ENCODE results near the gene EPX.

The EPX gene

GRCh38 chr17:58187063-58187462 is 5.5 kb upstream of the EPX start:
- DNase-seq = no peak

DNA sequence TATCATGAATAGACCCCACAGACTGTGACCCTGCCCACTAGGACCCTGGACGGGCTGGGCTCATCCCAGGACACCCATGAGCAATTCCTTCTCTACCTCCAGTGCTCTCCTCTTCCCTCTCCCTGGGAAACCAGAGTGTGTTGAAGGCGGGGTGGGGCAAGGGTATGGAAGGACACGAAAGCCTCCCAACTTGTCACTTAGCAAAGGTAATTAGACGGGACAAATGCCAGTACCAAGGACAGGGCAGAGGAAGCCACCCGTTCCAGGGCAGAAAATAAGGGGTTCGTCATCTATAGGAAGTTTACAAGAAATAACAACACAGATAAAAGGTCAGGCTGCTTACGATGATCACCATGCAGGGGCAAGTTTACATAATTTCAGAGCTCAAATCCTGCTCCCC is 4.9 kb upstream of the EPX start:
- DNase-seq = no peak

- DNase-seq = no peak
These were observed 2.9 kb upstream of the EPX start for GRCh38 chr17:58189436-58190146.

DNA sequence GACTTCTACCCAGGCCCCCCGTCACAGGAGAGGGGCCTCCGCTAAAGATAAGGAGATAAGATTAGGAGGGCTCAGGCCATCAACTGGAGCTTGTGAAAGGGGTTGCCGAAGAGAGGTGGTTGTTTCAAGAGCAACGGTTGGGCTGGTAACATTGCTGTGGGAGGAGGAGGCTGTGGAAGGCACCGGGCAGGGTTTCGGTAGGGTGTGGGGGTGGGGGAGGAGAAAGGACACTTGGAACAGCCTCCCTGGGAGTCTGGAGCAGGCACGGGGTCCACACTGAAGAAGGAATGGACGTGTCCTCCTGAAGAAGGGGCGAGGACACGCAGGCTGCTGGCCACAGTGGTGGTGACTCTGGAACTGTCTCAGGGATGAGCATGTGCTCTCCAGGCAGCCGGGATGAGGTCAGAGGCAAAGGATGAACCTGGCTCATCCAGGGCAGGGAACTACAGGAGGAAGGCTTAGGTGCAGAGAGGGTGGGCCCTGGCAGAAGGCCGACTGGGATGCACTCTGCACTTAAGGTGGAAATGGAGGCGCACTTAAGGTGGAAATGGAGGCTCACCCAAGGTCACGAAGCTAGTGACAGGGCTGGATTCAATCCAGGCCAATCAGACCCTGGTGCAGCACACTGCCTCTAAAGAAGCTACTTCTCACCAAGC is 1.2 kb upstream of the EPX start:
- no peak for DNase-seq

DNA sequence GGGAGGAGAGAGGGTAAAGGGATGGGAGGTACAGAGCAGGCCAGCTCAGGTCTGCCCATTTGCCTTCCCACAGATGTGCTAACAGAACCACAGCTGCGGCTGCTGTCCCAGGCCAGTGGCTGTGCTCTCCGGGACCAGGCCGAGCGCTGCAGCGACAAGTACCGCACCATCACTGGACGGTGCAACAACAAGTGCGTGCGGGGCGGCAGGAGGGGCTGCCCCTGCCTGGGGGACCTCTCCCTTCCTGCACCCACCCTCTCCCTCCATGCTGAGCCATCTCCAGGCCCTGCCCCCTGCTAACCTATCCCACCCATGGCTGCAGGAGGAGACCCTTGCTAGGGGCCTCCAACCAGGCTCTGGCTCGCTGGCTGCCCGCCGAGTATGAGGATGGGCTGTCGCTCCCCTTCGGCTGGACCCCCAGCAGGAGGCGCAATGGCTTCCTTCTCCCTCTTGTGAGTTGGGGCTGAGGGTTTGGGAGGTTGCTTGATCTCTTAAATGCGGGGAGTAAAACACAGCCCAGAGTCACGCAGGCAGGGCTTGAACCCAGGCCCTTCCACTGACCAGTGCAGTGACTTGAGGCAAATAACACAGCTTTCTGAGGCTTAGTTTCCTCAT is 1.2 kb downstream of the EPX start:
- no peak for DNase-seq

DNA sequence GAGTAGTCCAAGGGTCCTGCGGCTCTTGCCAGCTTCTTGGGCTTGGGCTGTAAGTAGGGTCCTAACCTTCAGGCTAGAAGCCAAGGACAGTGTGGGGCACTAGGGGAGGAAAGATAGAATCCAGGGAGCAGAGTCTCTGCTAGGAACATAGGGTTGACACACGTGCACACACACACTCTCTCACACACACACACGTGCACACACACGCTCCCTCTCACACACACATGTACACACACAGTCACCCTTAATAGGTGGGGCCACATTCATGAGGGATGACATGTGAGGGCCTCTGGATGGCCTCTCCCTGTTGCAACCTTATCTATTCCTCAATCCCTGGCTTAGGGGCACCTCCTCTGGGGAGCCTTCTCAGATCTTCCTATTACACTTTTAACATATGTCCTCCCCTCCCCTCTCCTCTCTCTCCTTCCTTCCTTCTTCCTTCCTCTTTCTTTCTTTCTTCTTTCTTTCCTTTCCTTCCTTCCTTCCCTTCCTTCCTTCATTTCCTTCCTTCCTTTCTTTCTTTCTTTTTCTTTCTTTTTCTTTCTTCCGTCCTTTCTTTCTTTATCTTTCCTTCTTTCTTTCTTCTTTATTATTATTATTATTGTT is 3.1 kb downstream of the EPX start:
- DNase-seq = no peak

DNA sequence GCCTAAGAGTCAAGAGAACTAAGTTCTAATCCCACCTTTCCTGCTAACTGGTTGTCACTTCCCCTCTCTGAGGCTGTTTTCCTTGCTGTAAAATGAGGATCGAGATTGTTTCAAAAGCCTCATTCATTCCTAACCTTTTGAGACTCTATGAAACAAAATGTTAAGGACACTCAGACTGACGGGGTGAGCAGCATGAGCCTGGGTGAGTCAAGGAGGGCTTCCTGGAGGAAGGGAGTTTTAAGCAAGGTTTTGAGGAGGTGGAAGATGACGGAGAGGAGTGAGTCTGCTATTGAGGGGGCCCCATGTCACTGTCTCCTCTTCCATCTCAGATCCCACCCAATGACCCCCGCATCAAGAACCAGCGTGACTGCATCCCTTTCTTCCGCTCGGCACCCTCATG is 4.1 kb downstream of the EPX start:
- DNase-seq = no peak

GRCh38 chr17:58200024-58200633 is 7.6 kb downstream of the EPX start:
- peak; percentile 70 to 73 for DNase-seq

GRCh38 chr17:58202859-58203258 is 10.3 kb downstream of the EPX start:
- DNase-seq = no peak

- DNase-seq = no peak
These were observed 12.3 kb downstream of the EPX start for GRCh38 chr17:58204796-58205195.

GRCh38 chr17:58205936-58206335 is 13.4 kb downstream of the EPX start:
- no peak for DNase-seq

- no peak for DNase-seq
These were observed 14.9 kb downstream of the EPX start for GRCh38 chr17:58207451-58207850.

DNA sequence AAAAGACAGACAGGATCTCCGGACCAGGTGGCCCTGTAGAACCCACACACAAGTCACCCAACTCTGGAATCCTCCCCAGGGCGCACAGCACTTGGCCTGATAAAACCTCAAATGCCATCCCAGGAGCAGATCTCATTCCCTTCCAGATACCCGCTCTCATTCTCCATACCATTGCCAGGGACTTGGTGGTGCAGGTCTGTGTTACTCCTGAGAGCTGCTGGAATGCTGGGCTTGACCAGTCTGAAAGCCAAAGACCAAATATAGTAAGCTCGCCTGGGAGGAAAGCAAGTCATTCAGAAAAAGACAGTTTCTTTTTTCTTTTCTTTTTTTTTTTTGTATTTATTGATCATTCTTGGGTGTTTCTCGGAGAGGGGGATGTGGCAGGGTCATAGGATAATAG is 15.8 kb downstream of the EPX start:
- DNase-seq = no peak

GRCh38 chr17:58210922-58211321 is 18.4 kb downstream of the EPX start:
- no peak for DNase-seq

DNA sequence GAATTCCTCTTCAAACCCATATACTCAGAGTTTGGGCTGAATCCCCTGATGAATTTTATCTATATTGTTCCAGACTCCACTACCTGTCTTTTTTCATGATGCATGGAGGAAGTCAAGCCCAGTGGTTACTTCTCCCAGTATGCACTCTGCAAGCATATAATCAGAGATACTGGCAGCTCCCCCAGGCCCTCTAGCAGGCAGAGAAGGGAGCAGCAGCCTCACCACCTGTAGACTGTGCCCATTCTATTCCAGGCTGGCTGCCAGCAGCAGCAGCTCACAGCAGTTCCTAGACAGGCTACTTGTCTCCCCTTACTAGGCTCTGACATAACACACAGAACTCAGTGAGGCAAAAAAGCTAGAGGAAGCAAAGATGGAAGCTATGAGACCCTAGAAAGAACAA is 23.2 kb downstream of the EPX start:
- no peak for DNase-seq

DNA sequence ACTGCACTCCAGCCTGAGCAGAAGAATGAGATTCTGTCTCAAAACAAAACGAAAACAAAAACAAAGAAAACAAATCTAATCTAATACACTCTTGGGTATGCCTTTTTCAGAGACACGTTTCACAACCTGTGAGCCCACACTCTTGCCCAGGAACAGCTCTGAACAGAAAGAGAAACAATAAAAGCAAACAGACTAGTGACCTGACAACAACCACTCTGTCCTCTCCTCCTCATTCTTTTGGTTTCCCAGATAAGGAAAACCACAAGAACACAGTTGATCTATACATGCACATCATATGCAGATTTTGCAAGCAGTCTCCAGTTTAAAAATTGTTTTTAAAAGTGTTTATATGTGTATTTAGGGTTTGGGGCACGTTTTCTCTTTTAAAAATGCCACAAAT is 25.2 kb downstream of the EPX start:
- DNase-seq = no peak

DNA sequence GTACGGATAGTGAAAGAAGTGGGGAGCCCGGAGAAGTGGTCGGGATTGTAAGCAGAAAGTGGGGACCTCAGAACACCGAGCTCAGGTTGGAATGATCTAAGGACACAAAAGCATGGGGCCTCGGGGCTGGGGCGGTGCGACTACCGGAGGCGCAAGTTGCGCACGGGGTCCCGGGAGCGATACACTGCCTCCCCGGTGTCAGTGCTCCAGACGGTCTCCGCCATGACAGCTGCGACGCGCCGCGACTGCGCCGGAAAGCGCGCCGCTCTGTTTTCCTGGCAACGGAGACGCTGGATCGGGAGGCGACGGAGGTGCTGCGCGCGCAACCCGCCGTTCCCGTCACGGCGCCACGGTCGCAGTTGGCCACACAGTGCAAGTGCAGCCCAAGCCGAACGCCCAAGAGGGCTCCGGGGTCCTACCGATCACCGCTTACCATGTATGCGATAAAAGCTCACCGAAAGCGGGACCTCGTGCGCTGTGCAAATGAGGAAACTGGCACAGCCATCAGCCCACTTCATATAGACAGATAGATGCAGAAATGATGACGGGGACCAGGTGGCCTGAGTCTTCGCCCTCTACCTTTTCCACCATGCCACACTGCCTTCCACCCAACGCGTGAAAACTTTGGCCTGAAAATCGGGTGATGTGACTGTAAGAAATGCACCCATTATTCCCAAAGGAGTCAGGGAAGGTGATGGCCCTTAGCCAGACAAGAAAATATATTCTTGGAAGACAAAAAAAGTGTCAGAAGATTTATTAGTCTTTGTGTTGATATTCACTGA is 26.7 kb downstream of the EPX start, which contains the start of gene MKS1:
Gene MKS1, minus strand, starts transcription at position 249 of the 782 bp plus-strand sequence. Its CDS starts 25 bp downstream, at position 224.
- DNase-seq = peak; percentile 96 to 97

DNA sequence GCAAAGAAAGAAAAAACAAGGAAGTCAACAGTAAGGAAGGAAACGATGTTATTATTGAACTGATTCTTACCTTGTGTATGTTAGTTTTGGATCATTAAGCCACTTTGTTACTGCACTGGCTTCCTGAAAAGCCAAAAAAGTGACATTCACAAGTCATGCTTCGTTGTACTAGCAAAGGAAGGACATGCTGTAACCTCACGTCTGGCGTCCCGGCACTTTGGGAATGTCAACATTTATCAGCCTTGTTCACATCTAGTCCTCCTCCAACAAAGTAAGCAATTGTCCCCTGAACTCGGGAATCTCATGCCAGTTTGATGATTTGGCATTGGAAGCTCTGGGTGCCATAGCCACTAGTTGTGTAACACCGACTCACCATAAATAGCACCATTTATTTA is 27.3 kb downstream of the EPX start:
- no peak for DNase-seq

- no peak for DNase-seq
These were observed 31.8 kb downstream of the EPX start for GRCh38 chr17:58224315-58224714.

DNA sequence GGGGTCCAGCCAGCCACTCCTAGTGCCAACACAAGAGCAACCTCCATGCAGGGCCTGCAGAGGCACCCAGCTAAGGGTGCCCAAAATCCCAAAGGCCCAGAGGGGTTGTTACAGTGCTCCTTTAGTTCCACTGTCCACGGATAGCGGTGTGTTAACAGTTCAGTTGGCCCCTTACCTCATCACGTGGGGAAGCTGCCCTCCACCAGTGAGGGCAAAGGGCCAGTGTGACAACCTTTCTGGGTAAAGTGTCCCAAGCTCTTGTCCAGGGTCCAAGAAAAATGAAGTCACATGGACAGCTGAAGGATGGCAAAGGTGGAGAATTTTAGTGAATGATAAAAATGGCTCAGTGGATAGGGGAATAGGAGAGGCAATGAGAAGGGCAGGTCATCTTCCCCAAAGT is 35.2 kb downstream of the EPX start:
- no peak for DNase-seq

GRCh38 chr17:58228679-58229078 is 36.2 kb downstream of the EPX start:
- no peak for DNase-seq

GRCh38 chr17:58229384-58229783 is 36.9 kb downstream of the EPX start:
- no peak for DNase-seq

- DNase-seq = no peak
These were observed 37.4 kb downstream of the EPX start for GRCh38 chr17:58229881-58230280.

All from stimulated activated CD4-positive, alpha-beta T cell treated with anti-CD3 and anti-CD28 coated beads, Interleukin-2, amount 100 ng/mL, for 24 hours (primary cell).